Measurements from ENCODE around the gene TNFRSF4.
"Not testable (repeated sequence)": the region's sequence is repeated elsewhere in the genome, so short reads cannot be mapped to it uniquely, and the experiment has no call there.

TNFRSF4 gene

GRCh38 chr1:1213345-1214265 is at the start of gene TNFRSF4:
Gene TNFRSF4 (minus strand): TSS chr1:1214153. CDS start chr1:1214127, 26 bp downstream.
- no peak for DNase-seq

- DNase-seq: no peak
Measured at GRCh38 chr1:1262758-1263157, 48.8 kb upstream of the TNFRSF4 start.

- DNase-seq: no peak
Measured at GRCh38 chr1:1262071-1262470, 48.1 kb upstream of the TNFRSF4 start.

GRCh38 chr1:1260843-1261560 is 47.0 kb upstream of the TNFRSF4 start:
- DNase-seq: no peak

GRCh38 chr1:1259951-1260600 is 46.1 kb upstream of the TNFRSF4 start:
- DNase-seq: no peak

GRCh38 chr1:1259540-1259939 is 45.6 kb upstream of the TNFRSF4 start:
- no peak for DNase-seq

- no peak for DNase-seq
Measured at GRCh38 chr1:1259119-1259488, 45.2 kb upstream of the TNFRSF4 start.

- no peak for DNase-seq
Measured at GRCh38 chr1:1256956-1257871, 43.3 kb upstream of the TNFRSF4 start.

GRCh38 chr1:1255611-1256010 is 41.7 kb upstream of the TNFRSF4 start:
- no peak for DNase-seq

- no peak for DNase-seq
Measured at GRCh38 chr1:1255078-1255477, 41.1 kb upstream of the TNFRSF4 start.

GRCh38 chr1:1254667-1254998 is 40.7 kb upstream of the TNFRSF4 start:
- DNase-seq: no peak

GRCh38 chr1:1253972-1254666 is 40.2 kb upstream of the TNFRSF4 start:
- no peak for DNase-seq

GRCh38 chr1:1253314-1253713 is 39.4 kb upstream of the TNFRSF4 start:
- no peak for DNase-seq

GRCh38 chr1:1250786-1251284 is 36.9 kb upstream of the TNFRSF4 start:
- no peak for DNase-seq

GRCh38 chr1:1248009-1248913 is 34.3 kb upstream of the TNFRSF4 start:
- not testable (repeated sequence) for DNase-seq

- no peak for DNase-seq
Measured at GRCh38 chr1:1247341-1247913, 33.5 kb upstream of the TNFRSF4 start.

GRCh38 chr1:1246577-1247340 is 32.8 kb upstream of the TNFRSF4 start, which contains the start of gene C1QTNF12:
Gene C1QTNF12 (minus strand): TSS chr1:1246722. CDS start chr1:1246690, 32 bp downstream.
- no peak for DNase-seq

GRCh38 chr1:1245817-1246576 is 32.0 kb upstream of the TNFRSF4 start:
- no peak for DNase-seq

All from NCI-H2227 treated with DMSO at 0.1 percent for 48 hours (cell line).